GM12878 (cell line): ENCODE data around the gene GJA1. TPM values are rescaled to one million over a fixed set of nuclear protein-coding genes. Genes with fewer than 3 reads are reported as not detected.

Source experiments
- ATAC-seq: fragments of 200-7000 bp; cut with Tn5 transposase; 3 replicates; pipeline ENCODE4 v1.9.1; 2020; ENCODE audit warnings: mild to moderate bottlenecking, moderate library complexity
- BruUV-seq: library from RNA; stranded (reverse); fragments of 400-500 nt; replicated peaks from 2 replicates; lab custom pipeline; 2021; lab: Mats Ljungman, UMichigan
- CTCF ChIA-PET: fragments of 300-600 bp; sonication (Branson Sonifier 250); formaldehyde crosslinking; extraction: SDS; loops from one replicate; lab custom pipeline; 2021; ENCODE audit warnings: inconsistent platforms; lab: Yijun Ruan, JAX
- POLR2A ChIA-PET: fragments of 350-600 bp; formaldehyde crosslinking; extraction: SDS; loops from one replicate; lab custom pipeline; 2021; ENCODE audit warnings: inconsistent platforms; lab: Charles Lee
- RAD21 ChIA-PET: fragments of 300-600 bp; sonication (Branson Sonifier 250); formaldehyde crosslinking; loops from one replicate; lab custom pipeline; 2023; ENCODE audit warnings: antibody characterized with exemption; ENCODE audit not compliant: unreplicated experiment; lab: Charles Lee
- SMC1A ChIA-PET: fragments of 300-600 bp; sonication (Branson Sonifier 250); formaldehyde crosslinking; loops from one replicate; lab custom pipeline; 2023; ENCODE audit not compliant: unreplicated experiment, uncharacterized antibody; lab: Charles Lee
- DNase-seq: peaks from one replicate; pipeline ENCODE4 v3.0.0-alpha.2; 2011; ENCODE audit warnings: low read depth, low spot score
- FAIRE-seq: peaks from 3 replicates; lab custom pipeline; 2011; peaks lifted over from hg19 to GRCh38; lab: Jason Lieb, UNC
- H2AFZ ChIP-seq: 2 replicates; pipeline ENCODE4 v1.6.0; 2011; ENCODE audit warnings: low read depth, low read length, control low read depth; ENCODE audit not compliant: control insufficient read depth
- H3K27ac ChIP-seq: 2 replicates; pipeline ENCODE4 v1.5.1; 2011; ENCODE audit warnings: control low read depth; ENCODE audit not compliant: control insufficient read depth, insufficient read depth
- H3K27me3 ChIP-seq, 2 experiments: replicated peaks in 1 of 2; 2 replicates each; pipeline versions ENCODE4 v1.6.0 to v1.6.1; 2011; ENCODE audit warnings: low read length in 1 of 2; ENCODE audit not compliant: control insufficient read depth in 2 of 2, insufficient read depth in 2 of 2
- H3K36me3 ChIP-seq, 2 experiments: 2 replicates each; pipeline ENCODE4 v1.5.1; 2011; ENCODE audit warnings: low read length in 1 of 2; ENCODE audit not compliant: control insufficient read depth in 2 of 2, insufficient read depth in 2 of 2
- H3K4me1 ChIP-seq: 2 replicates; pipeline ENCODE4 v1.6.1; 2011; ENCODE audit warnings: mild to moderate bottlenecking, low read length, moderate library complexity, mixed read lengths; ENCODE audit not compliant: control insufficient read depth, insufficient read depth
- H3K4me2 ChIP-seq: 2 replicates; pipeline ENCODE4 v1.6.0; 2011; ENCODE audit warnings: control low read depth; ENCODE audit not compliant: control insufficient read depth, insufficient read depth
- H3K4me3 ChIP-seq: fragments of 200-600 bp; sonication (generic); 2 replicates; pipeline ENCODE4 v1.5.1; 2016
- H3K79me2 ChIP-seq: 2 replicates; pipeline ENCODE4 v1.6.0; 2011; ENCODE audit warnings: low read length; ENCODE audit not compliant: control insufficient read depth, insufficient read depth
- H3K9ac ChIP-seq: 2 replicates; pipeline ENCODE4 v1.8.0; 2011; ENCODE audit warnings: low read length, control low read depth, mixed read lengths; ENCODE audit not compliant: control insufficient read depth, insufficient read depth
- H3K9me3 ChIP-seq: replicated peaks from 3 replicates; pipeline ENCODE4 v1.5.1; 2011; ENCODE audit warnings: mild to moderate bottlenecking, low read length; ENCODE audit not compliant: control insufficient read depth, insufficient read depth
- H4K20me1 ChIP-seq: 2 replicates; pipeline ENCODE4 v1.6.0; 2011; ENCODE audit not compliant: control insufficient read depth, insufficient read depth
- ATF3 ChIP-seq: IDR thresholded peaks from 2 replicates; pipeline ENCODE4 v1.6.1; 2011; ENCODE audit warnings: low read depth, mild to moderate bottlenecking, low read length, moderate library complexity, borderline replicate concordance; ENCODE audit errors: extremely low read depth
- BCLAF1 ChIP-seq: fragments of 450-650 bp; IDR thresholded peaks from 2 replicates; pipeline ENCODE4 v1.6.1; 2017; ENCODE audit warnings: antibody characterized with exemption, mild to moderate bottlenecking, moderate library complexity
- EED ChIP-seq: sonication (generic); IDR thresholded peaks from 2 replicates; pipeline ENCODE4 v1.6.1; 2016; ENCODE audit warnings: antibody characterized with exemption, low read depth
- MEF2A ChIP-seq: IDR thresholded peaks from 2 replicates; pipeline ENCODE4 v1.6.1; 2011; ENCODE audit warnings: low read depth, mild to moderate bottlenecking, low read length, moderate library complexity; ENCODE audit not compliant: insufficient read depth
- MTA3 ChIP-seq: IDR thresholded peaks from 2 replicates; pipeline ENCODE4 v1.6.1; 2012; ENCODE audit warnings: low read length, inconsistent platforms, borderline replicate concordance
- SMAD1 ChIP-seq: fragments of 450-650 bp; IDR thresholded peaks from 2 replicates; pipeline ENCODE4 v1.6.1; 2018; ENCODE audit warnings: mild to moderate bottlenecking, low read depth; ENCODE audit not compliant: partially characterized antibody
- SMC3 ChIP-seq: IDR thresholded peaks from 2 replicates; pipeline ENCODE4 v1.6.1; 2011; ENCODE audit warnings: low read length, improper control_type of control experiment, borderline replicate concordance
- WGBS: methylation state at CpG from one replicate; pipeline ENCODE4 v1.1.6; 2016; ENCODE audit warnings: low lambda C conversion rate; ENCODE audit not compliant: insufficient replicate concordance, insufficient coverage; ENCODE audit errors: missing lambda C conversion rate; 5-methylcytosine and 5-hydroxymethylcytosine counted together
- in situ Hi-C: fragments of 300-500 bp; cut with MboI; formaldehyde crosslinking; loops from 9 replicates; pipeline ENCODE4 v1.14.3; 2018; ENCODE audit warnings: mixed read lengths
- intact Hi-C: fragments of 100-400 bp; cut with micrococcal nuclease; formaldehyde crosslinking; loops from one replicate; pipeline ENCODE4 v1.14.2; 2022; ENCODE audit not compliant: unreplicated experiment
- polyA plus RNA-seq, 11 experiments: library from polyadenylated mRNA; depleted of rRNA in 4 of 11; unstranded in 6 of 11; stranded (reverse) in 5 of 11; fragments of >200 nt; fragmentation: Nextera tagmentation in 4 of 11; fragmentation: Illumina TruSeq in 1 of 11; extraction: Ambion mirVana in 4 of 11; extraction: Trizol in 1 of 11; gene quantifications; 1 replicate in 1 of 11; 2 replicates in 10 of 11; pipeline versions ENCODE4 v1.2.1 to v1.2.3, GENCODE V29; 2011 to 2016; ENCODE audit warnings: inconsistent platforms in 2 of 11, missing spikeins in 2 of 11, low read depth in 1 of 11
- total RNA-seq, 4 experiments: library from RNA; depleted of rRNA in 3 of 4; stranded (reverse); fragments of >200 nt in 3 of 4; fragmentation: Illumina TruSeq in 1 of 4; extraction: Trizol in 1 of 4; gene quantifications; 2 replicates each; pipeline versions ENCODE4 v1.2.1 to v1.2.3, GENCODE V29; 2013 to 2021

Gene GJA1
- total and polyA plus RNA-seq, 10 of the 15 experiments (the other 5 are each of a cell fraction or from before 2014, with no cell fraction given), result 0.11 to 0.69 (median 0.11) TPM; not detected in 7

- no peaks in the 10 kb centered on the region for H3K4me1 ChIP-seq
- no peaks in the 10 kb centered on the region for H3K27me3 ChIP-seq
- ChIA-PET RAD21 (no interaction called here), CTCF (no interaction called here), SMC1A (no interaction called here), POLR2A (no interaction called here)
- no peak for FAIRE-seq
- H3K4me2 ChIP-seq, result no peak overlapping the region
- H3K36me3 ChIP-seq, result no peaks in the 10 kb centered on the region
- H3K9ac ChIP-seq, result no peak overlapping the region
- BruUV-seq, result no TSS peak
- no peaks in the 10 kb centered on the region for H3K9me3 ChIP-seq
- in situ Hi-C loops, result no loop called here
- H4K20me1 ChIP-seq, result no peaks in the 10 kb centered on the region
- WGBS, result 58% methylated on average over 6 of the region's 6 CpGs
- no peaks in the 10 kb centered on the region for H3K79me2 ChIP-seq
- no peak overlapping the region for H3K4me3 ChIP-seq
- no peak overlapping the region for H2AFZ ChIP-seq
- intact Hi-C loops, result no loop called here
- H3K27ac ChIP-seq, result no peak overlapping the region
- DNase-seq, result no peak
- ATAC-seq, result no peak
- TF ChIP-seq EED (no peak), BCLAF1 (no peak), SMAD1 (no peak), ATF3 (no peak), MTA3 (no peak), MEF2A (no peak), SMC3 (no peak)
Observed at GRCh38 chr6:121465101-121465500, 29.7 kb downstream of the GJA1 start.
